NCI-H128 (cell line): ENCODE data around the gene PDZD2.
A peak's percentile ranks its signal among the peaks of the same experiment; 100 is the strongest.

Source experiments
- DNase-seq: peaks from one replicate; lab custom pipeline; 2025; ENCODE audit not compliant: unreplicated experiment; lab: John Stamatoyannopoulos, UW

PDZD2 gene

DNA sequence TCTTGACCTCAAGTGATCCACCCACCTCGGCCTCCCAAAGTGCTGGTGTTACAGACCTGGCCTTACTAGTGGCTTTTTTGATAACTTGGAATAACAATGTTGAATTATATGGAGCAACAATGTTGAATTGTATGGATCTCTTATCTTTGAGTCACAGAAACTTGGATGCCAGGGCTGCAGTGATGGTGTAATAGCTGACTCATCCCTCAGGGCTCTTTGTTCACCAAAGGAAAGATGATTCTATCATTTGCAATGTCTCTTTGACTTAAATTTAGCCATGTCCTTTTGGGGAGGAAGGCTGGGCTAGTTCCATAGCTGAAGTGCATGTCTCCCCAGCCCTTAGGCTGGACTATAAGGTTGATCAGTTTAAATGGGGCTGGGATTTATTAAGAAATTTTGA lies 172.3 kb downstream of the PDZD2 start:
- DNase-seq, result no peak

DNA sequence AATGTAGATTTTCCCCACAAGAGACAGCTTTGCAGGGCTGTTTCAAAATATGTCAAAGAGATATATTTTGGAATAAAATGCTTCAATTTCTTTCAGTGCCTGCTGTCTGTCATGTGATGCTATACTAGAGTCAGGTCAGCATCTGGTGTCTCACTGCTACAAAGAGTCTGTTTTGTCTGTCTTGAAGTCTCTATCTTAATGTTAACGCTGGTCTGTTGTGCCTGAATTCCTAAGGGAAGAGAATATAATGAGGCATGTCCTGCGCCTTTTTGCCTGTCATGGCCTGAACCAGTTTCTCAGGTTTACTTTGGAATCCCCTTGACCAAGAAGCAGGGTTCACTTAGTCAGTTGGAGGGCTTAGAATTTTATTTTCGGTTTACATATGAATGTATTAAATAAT lies 176.4 kb downstream of the PDZD2 start:
- no peak for DNase-seq

- no peak for DNase-seq
These were observed 181.1 kb downstream of the PDZD2 start for GRCh38 chr5:31819926-31820516.

DNA sequence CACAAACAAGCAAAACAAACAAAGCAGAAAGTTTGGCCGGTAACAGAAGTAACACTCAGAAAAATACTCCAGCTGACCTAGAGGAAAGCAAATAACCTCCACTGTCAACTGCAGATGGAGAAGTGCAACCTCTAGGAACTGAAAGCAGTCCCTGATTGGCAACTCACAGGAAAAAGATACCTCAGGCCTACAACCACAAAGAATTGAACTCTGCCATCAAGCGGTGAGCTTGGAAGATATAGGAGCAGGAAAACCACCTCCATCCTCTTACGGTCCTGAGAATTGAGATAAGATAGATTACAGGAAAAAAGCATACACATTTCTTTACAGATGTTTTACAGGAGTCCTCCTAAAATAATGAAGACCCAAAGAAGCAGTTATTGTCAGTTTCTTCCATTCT lies 184.5 kb downstream of the PDZD2 start:
- DNase-seq, result no peak

DNA sequence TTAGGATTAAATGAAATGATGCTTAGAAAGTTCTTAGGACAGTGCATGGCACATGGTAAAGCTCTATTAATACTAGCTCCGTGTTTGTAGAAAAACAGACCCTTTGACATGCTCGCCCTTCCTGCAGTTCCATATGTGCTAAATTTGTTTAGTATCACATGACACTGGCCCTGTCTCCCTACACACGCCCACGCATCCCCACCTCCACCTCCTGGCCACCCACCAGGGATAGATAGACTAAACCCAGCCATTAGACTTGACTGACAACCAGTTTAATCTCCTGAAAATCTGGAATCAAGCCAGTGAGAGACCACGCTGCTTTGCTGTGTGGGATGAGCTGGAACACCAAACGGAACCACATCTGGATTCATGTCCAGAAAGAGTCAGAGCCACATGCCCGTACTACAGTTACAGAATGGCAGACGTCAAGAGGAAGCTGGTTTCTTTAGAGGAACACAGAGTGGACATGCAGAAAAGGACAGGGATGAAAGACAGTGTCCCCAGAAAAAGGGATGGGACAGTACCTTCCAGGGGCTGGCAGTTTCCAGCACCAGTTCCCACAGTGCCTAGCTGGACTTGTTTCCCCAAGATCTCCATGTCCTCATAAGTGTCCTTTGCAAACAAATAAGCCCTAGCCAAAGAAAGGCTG lies 186.1 kb downstream of the PDZD2 start:
- no peak for DNase-seq

GRCh38 chr5:31825518-31826068 lies 186.7 kb downstream of the PDZD2 start:
- DNase-seq, result peak; percentile 24

GRCh38 chr5:31827867-31828266 lies 188.9 kb downstream of the PDZD2 start:
- no peak for DNase-seq

- no peak for DNase-seq
These were observed 194.0 kb downstream of the PDZD2 start for GRCh38 chr5:31832966-31833365.

DNA sequence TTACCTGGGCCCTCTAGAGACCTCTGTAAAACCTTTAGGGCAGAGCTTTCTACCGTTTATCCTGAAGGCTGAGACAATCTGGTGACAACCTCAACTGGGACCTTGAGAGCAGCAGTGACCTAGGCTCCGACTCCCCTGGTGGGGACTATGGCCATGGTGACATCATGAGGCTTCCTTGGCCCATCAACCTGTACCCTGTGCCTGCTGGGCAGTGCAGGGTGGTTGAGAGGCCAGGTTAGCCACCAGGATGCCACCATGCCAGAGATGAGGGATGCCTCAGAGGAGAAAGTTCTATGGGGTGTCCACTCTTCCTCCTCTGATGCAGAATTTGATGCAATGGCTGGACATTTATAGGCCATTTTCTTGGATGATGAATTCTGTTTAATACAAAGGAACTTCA lies 194.8 kb downstream of the PDZD2 start:
- DNase-seq, result no peak

- DNase-seq, result no peak
These were observed 205.9 kb downstream of the PDZD2 start for GRCh38 chr5:31844622-31845345.

DNA sequence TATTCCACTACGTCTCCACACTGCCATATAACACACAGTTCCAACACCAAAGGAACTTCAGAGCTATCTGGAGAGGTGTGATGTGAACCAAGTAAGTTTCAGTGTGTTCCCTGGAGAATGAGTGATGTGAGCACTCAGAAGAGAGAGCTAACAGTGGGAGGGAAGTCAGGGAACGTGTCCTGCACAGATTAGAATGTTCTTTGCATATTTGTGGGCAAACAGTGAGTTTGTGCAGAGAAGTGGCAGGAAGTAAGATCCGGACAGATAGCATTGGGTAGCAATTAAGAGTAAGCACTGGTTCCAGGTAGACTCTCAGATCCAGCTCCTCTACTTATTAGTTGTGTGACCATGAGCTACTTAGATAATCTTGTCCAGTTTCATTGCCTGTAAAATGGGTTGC lies 206.4 kb downstream of the PDZD2 start:
- DNase-seq, result no peak

DNA sequence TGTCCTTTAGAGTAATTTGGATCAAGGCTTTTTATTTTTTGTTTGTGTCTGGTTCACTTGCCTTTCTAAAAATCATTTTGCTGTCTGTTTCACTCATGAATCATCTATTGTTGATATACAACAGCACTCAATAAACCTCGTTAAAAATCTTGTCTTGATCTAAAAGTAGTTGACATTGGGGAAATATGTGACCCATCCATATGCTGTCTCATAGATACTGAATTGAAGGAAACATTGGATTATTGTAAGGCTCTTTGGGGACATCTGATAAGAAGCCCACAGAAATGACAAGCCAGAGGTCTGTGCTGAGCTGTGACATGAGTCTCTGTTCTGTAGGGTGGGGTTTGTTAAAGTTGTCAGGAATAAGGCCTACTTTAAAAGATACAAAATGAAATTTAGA lies 208.0 kb downstream of the PDZD2 start:
- no peak for DNase-seq

DNA sequence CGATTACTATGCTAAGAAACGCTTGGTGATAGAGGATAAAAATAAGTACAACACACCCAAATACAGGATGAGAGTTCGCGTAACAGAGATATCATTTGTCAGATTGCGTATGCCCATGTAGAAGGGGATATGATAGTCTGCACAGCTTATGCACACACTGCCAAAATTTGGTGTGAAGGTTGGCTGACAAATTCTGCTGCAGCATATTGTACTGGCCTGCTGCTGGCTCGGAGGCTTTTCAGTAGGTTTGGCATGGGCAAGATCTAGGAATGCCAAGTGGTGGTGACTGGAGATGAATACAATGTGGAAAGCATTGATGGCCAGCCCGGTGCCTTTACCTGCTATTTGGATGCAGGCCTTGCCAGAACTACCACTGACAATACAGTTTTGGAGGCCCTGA lies 208.4 kb downstream of the PDZD2 start:
- DNase-seq, result no peak

DNA sequence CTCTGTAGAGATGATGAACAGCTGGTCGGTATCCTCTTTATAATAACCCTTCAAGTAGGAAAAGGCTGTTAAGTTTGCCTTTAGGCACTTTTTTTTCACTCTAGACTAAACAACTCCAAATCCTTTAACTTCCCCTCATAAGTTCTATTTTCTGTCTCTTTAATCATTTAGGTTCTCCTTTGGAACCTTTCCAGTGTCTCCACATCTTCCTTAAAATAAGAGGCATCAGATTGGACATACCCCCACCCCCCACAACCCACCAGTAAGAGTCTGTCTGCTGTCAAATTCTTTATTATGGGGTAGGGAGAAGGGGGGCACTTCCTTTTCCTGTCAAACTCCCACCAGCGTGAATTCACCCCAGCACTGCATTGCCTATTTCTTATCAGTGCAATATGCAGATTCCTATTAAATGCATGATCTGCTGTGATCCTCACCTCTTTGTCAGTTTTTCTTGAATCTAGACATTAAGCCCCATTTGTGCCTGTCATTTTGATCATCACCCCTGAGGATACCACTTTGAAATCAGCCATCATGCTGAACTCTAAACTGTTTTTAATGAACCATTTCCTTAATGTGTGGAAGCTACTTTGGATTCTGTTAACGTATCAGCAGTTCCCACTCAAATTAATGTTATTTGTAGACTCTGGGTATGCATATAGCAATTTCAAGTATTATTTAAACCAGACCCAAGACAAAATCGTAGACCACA lies 212.2 kb downstream of the PDZD2 start:
- DNase-seq, result no peak

DNA sequence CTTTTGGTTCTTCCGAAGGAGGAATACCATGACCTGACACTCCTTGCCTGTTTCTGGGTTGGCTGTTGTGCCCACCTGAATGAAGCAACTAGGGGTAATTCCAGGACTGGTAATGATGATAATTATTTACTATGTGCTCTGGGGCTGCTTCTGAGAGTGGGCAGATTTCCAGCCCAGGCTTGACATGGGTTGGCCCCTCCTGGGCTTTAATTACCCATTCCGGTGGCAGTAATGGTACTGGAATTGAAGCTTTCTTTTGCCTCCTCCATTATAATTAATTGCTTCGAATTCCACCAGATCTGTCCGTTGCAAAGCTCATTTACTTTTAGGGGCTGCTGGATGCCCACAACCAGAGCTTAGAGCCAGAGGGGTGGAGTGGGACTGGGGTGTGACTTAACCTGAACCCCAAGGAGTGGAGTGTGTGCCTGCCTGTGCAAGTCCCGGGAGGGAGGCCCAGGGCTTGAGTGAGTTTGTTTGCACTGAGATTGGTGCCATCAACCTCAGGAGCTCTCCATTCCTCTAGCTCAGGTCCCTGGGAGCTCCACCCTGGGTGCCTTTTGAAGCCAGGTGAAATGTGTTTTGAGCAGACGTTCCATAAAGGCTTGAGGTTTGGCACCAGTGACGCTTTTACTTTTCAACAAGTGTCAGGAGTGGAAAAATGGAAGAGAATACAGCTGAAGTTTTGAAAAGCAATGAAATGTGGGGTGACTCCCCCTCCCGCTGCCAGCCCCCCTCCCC lies 214.6 kb downstream of the PDZD2 start:
- DNase-seq, result no peak

DNA sequence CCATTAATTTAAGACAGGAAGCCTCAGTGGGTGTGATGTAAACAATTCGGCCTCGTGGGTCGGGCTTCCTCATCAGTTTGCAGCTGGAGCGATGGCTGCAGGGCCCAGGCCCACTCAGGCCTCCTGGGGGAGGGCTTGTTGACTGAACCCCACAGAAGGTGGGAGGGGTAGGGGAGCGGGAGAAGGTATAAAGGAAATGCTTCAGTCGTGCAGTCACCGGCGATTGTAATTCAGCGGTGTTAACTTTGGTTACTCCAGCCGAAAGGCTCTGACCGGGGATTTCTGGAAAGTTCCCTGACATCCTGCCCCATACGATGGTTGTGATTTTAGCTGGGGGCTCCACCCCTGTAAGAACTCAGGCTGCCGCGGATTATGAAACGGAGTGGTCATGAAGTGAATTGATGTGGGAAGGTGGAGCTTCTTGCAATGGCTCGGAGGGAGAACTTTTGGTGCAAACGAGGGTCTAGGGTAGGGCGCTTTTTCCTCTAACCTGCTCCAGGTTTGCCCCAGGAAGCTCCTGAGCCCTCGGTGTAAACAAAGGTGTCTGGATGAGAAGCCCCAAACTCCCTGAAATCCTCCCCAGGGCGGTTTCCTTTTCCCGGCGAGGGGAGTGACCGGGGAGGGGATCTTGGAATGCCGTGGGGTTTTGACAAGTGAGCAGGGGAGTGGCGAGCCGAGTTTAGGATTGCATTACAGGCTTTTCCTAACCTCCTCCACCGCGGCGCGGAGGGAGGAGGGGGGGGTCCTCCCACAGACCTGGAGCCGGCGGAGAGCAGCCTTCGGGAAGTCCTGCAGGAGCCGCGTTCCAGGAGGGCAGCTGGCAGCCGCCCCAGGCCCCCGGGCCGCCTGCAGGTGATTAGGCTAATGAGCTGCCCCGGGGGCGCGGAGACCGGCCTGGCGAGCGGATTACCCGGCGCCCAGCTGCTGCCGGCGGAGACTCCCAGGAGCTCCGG lies 215.5 kb downstream of the PDZD2 start:
- DNase-seq, result no peak

DNA sequence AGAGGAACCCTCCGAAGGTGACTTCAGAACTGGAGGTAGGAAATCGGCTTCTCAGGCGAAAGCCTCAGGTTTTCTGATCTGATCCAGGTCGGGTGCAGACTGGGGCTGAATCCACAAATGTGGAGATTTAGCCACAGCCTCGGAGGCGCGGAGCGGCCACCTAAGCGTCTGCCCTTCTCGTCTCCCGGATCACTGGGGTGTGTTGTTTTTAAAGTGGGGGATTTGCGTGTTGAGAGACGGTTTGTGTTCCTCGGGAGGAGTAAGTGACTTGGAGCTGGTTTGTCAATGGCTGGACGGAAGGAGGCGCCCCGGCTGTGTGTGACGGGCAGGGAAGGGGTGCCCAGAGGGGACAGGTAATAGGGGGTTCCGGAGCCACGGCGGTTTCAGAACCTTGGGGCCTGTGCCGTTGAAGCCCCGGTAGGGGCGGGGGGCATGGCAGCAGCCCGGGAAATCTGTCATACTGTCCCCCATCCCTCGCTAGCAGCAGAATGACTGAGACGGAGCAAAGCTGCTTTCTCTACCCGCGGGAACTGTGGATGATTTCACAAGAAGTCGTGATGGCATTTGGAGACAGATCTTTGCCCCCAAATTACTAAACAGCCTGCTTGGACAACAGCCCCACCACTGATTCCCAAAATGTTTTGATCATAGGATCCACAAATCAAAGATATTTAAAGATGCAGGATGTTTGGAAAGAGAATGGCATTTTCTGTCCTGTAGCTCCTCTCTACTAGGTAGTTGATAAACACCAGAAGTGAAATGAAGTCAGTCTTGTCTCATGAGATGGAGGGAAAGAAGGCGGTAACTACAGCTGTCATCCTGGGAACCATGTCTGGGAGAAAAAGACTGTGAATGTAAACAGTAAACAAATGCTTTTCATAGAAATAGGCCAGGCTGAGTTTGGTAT lies 216.5 kb downstream of the PDZD2 start:
- DNase-seq, result no peak

GRCh38 chr5:31859096-31859495 lies 220.2 kb downstream of the PDZD2 start:
- no peak for DNase-seq

DNA sequence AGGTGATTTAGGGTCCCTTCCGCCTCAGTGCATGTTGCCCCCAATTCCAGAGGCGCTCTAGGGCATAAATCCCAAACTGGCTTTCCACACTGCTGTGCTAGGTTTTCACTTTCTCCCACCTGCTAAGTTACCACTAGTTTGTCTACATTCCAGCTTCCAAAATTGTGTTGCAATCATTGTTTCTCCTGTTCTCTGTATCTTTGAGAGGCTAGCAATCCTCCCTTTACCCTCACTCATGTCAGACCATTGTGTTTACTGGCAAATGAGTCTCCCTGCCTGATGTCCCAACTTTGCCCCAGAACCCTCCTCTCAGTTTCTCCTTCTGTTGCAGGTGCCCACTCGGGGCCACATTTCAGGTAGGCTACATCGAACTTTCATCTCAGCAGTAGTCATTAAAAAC lies 221.3 kb downstream of the PDZD2 start:
- DNase-seq, result no peak
